ENCODE measurements around the gene SLC8B1.

SLC8B1 gene

GRCh38 chr12:113318900-113319628 is 15.8 kb downstream of the SLC8B1 start:
- no peak overlapping the region for H3K9ac ChIP-seq (ENCODE audit: low read depth, low read length)
- H3K36me3 ChIP-seq (ENCODE audit: insufficient read depth, low read length) = peaks cover 8% of the 10 kb centered on the region; the same call in 1 of the 2 replicates
- H3K4me1 ChIP-seq (ENCODE audit: insufficient read depth, low read length) = no peaks in the 10 kb centered on the region; the same call in 1 of the 2 replicates
- no peaks in the 10 kb centered on the region for H3K9me3 ChIP-seq (ENCODE audit: control insufficient read depth, insufficient read depth, low read length)

DNA sequence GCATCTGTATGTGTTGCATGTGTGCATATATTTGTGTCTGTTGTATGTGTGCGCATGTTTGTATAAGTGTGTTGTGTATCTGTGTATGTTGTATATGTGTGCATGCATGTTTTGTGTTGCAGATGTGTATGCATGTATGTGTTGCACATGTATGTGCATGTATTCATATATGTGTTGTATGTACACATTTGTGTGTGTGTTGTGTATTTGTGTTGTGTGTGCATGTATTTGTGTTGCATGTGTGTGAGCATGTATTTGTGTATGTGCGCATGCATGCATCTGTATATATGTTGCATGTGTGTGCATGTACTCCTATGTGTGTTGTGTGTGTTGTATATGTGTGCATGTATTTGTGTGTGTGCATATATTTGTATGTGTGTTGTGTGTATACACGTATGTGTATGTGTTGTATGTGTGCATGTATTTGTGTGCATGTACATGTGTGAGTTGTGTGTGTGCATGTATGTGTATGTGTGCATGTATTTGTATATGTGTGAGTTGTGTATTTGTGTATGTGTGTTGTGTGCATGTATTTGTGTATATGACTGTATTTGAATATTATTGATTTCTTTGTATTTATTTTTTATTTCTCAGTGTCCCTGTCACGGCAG is 16.8 kb downstream of the SLC8B1 start:
- H3K9ac ChIP-seq (ENCODE audit: low read depth, low read length) = no peak overlapping the region
- H3K36me3 ChIP-seq (ENCODE audit: insufficient read depth, low read length) = peaks cover 8% of the 10 kb centered on the region; the same call in 1 of the 2 replicates
- no peaks in the 10 kb centered on the region for H3K9me3 ChIP-seq (ENCODE audit: control insufficient read depth, insufficient read depth, low read length)
- H3K4me1 ChIP-seq (ENCODE audit: insufficient read depth, low read length) = no peaks in the 10 kb centered on the region; the same call in 1 of the 2 replicates

GRCh38 chr12:113317122-113317521 is 17.8 kb downstream of the SLC8B1 start:
- no peak overlapping the region for H3K9ac ChIP-seq (ENCODE audit: low read depth, low read length)
- peaks cover 8% of the 10 kb centered on the region; the same call in 1 of the 2 replicates for H3K36me3 ChIP-seq (ENCODE audit: insufficient read depth, low read length)
- H3K9me3 ChIP-seq (ENCODE audit: control insufficient read depth, insufficient read depth, low read length) = no peaks in the 10 kb centered on the region
- H3K4me1 ChIP-seq (ENCODE audit: insufficient read depth, low read length) = no peaks in the 10 kb centered on the region; the same call in 1 of the 2 replicates

GRCh38 chr12:113316155-113316554 is 18.8 kb downstream of the SLC8B1 start:
- Histone ChIP-seq H3K36me3 (ENCODE audit: insufficient read depth, low read length) (peaks cover 8% of the 10 kb centered on the region; the same call in 1 of the 2 replicates), H3K9me3 (ENCODE audit: control insufficient read depth, insufficient read depth, low read length) (no peaks in the 10 kb centered on the region), H3K9ac (ENCODE audit: low read depth, low read length) (no peak overlapping the region), H3K4me1 (ENCODE audit: insufficient read depth, low read length) (no peaks in the 10 kb centered on the region; the same call in 1 of the 2 replicates)

DNA sequence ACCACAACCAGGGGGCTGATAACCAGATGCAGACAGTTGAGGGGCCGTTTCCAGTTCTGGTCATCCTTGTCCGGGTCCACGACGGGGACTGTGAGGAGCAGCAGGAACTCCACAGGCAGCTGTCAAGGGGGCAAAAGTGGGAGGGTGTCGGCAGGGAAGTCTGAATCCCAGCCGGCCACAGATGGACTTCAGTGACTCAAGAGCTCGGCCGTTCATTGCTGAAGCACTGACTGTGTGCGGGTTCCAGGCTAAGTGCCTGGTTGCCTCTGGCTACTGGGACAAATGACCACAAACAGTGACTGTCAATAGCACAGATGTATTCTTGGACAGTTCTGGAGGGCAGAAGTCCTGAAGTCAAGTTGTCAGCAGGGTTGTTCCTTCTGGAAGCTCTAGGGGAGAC is 19.6 kb downstream of the SLC8B1 start:
- H3K36me3 ChIP-seq (ENCODE audit: insufficient read depth, low read length) = peaks cover 8% of the 10 kb centered on the region; the same call in 1 of the 2 replicates
- no peaks in the 10 kb centered on the region; the same call in 1 of the 2 replicates for H3K4me1 ChIP-seq (ENCODE audit: insufficient read depth, low read length)
- no peaks in the 10 kb centered on the region for H3K9me3 ChIP-seq (ENCODE audit: control insufficient read depth, insufficient read depth, low read length)
- no peak overlapping the region for H3K9ac ChIP-seq (ENCODE audit: low read depth, low read length)

GRCh38 chr12:113314121-113314529 is 20.8 kb downstream of the SLC8B1 start:
- no peaks in the 10 kb centered on the region for H3K9me3 ChIP-seq (ENCODE audit: control insufficient read depth, insufficient read depth, low read length)
- peaks cover 7% of the 10 kb centered on the region; the same call in 1 of the 2 replicates for H3K36me3 ChIP-seq (ENCODE audit: insufficient read depth, low read length)
- H3K4me1 ChIP-seq (ENCODE audit: insufficient read depth, low read length) = no peaks in the 10 kb centered on the region; the same call in 1 of the 2 replicates

DNA sequence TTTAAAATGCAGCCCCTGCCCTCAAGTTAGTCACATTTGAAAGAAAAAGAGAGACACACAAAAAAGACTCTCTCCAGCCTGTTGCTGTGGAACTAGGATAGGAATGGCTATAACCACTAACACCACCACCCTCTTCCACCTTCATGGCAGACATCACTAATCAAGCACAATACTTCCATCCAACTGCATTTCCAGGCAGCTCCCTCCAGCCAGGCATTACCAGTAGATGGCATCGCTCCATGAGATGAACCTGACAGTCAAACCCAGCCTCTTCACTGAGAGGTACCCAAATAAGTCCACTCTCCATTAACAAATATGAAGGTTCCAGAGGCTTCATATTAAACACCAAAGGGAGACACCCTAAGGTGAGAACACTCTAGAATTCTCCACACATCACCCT is 24.4 kb downstream of the SLC8B1 start:
- Histone ChIP-seq H3K36me3 (ENCODE audit: insufficient read depth, low read length) (no peaks in the 10 kb centered on the region), H3K9me3 (ENCODE audit: control insufficient read depth, insufficient read depth, low read length) (no peaks in the 10 kb centered on the region), H3K9ac (ENCODE audit: low read depth, low read length) (no peak overlapping the region), H3K4me1 (ENCODE audit: insufficient read depth, low read length) (no peaks in the 10 kb centered on the region; the same call in 1 of the 2 replicates)

More at GRCh38 chr12:113314121-113314529, 20.8 kb downstream of the SLC8B1 start:
- no peak overlapping the region for H3K9ac ChIP-seq (ENCODE audit: low read depth, low read length)

DNA sequence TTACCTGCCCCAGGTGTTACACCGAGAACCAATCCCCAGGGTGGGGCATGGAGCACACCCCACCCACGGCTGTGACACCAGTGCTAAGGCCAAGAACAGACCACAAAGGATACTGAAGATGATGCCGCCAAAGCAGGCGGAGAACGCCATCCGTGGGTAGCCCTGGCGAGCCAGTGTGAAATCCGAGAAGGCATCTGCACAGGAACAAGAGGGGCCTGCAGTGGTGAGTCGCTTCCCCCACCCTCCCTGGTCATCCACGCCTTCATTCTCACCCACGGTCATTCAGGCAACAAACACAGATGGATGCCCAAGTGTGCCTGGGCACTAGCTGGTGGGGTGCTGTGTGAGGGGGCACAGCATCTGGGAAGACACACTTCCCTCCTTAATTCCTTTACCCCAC is 28.5 kb downstream of the SLC8B1 start:
- no peak overlapping the region for H3K9ac ChIP-seq (ENCODE audit: low read depth, low read length)
- H3K9me3 ChIP-seq (ENCODE audit: control insufficient read depth, insufficient read depth, low read length) = no peaks in the 10 kb centered on the region
- H3K4me1 ChIP-seq (ENCODE audit: insufficient read depth, low read length) = peaks cover 6% of the 10 kb centered on the region; the same call in 1 of the 2 replicates
- H3K36me3 ChIP-seq (ENCODE audit: insufficient read depth, low read length) = no peaks in the 10 kb centered on the region

GRCh38 chr12:113305281-113305856 is 29.5 kb downstream of the SLC8B1 start:
- Histone ChIP-seq H3K9ac (ENCODE audit: low read depth, low read length) (no peak overlapping the region), H3K36me3 (ENCODE audit: insufficient read depth, low read length) (no peaks in the 10 kb centered on the region), H3K4me1 (ENCODE audit: insufficient read depth, low read length) (peaks cover 6% of the 10 kb centered on the region; the same call in 1 of the 2 replicates), H3K9me3 (ENCODE audit: control insufficient read depth, insufficient read depth, low read length) (no peaks in the 10 kb centered on the region)

DNA sequence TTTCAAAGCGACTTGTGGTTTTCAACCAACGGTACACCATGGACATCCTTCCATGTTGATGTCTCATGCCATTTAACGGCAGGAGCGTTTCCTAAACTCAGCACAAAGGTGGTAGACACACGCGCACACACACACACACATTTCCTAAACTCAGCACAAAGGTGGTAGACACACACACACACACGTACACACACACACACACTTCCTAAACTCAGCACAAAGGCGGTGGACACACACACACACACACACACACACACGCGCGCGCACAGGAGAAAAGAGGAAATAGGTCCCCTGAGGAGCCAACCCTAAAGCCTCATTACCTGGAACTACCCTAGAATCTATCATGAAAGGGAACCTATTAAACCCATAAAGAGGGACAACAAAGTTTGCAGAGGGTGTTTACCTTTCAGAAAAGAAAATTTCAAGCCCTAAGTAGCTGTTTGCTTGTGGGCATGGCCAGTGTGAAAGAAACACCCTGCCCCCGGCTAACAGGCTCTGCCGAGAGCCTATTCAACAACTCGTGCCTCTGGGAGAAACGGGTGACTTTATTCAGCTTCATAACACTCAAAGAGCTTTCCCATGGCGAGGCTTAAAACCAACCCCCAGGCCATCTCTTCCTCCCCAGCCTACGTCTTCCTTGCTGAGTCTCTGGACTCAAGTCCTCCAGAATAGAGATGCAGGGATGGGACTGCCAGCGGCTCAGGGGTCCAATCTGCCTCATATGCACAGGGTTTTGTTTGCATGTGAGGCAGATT is 31.8 kb downstream of the SLC8B1 start:
- H3K4me1 ChIP-seq (ENCODE audit: insufficient read depth, low read length) = peaks cover 12% of the 10 kb centered on the region
- no peaks in the 10 kb centered on the region for H3K36me3 ChIP-seq (ENCODE audit: insufficient read depth, low read length)
- H3K9me3 ChIP-seq (ENCODE audit: control insufficient read depth, insufficient read depth, low read length) = no peaks in the 10 kb centered on the region
- no peak overlapping the region for H3K9ac ChIP-seq (ENCODE audit: low read depth, low read length)

DNA sequence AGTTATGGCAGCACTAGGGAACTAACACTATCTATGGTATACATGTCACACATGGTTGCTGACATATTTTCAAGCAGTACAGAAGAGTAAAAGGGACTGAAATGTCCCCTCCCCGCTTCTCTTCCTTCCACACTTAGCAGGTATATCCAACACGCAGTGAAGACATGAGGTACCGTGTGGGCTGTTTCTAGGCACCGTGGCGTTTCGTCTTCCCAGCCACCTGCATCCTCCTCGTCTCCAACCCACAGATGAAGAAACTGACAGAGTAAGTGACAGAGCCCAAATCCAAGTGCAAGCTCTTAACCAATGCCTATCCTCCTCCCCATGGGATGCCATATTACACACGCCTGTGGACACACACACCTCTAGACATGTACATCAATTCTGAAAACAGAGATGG is 32.4 kb downstream of the SLC8B1 start:
- Histone ChIP-seq H3K9me3 (ENCODE audit: control insufficient read depth, insufficient read depth, low read length) (no peaks in the 10 kb centered on the region), H3K9ac (ENCODE audit: low read depth, low read length) (no peak overlapping the region), H3K4me1 (ENCODE audit: insufficient read depth, low read length) (peaks cover 12% of the 10 kb centered on the region), H3K36me3 (ENCODE audit: insufficient read depth, low read length) (no peaks in the 10 kb centered on the region)

GRCh38 chr12:113301811-113302210 is 33.1 kb downstream of the SLC8B1 start:
- no peaks in the 10 kb centered on the region for H3K36me3 ChIP-seq (ENCODE audit: insufficient read depth, low read length)
- H3K9ac ChIP-seq (ENCODE audit: low read depth, low read length) = no peak overlapping the region
- H3K4me1 ChIP-seq (ENCODE audit: insufficient read depth, low read length) = peaks cover 12% of the 10 kb centered on the region
- no peaks in the 10 kb centered on the region for H3K9me3 ChIP-seq (ENCODE audit: control insufficient read depth, insufficient read depth, low read length)

DNA sequence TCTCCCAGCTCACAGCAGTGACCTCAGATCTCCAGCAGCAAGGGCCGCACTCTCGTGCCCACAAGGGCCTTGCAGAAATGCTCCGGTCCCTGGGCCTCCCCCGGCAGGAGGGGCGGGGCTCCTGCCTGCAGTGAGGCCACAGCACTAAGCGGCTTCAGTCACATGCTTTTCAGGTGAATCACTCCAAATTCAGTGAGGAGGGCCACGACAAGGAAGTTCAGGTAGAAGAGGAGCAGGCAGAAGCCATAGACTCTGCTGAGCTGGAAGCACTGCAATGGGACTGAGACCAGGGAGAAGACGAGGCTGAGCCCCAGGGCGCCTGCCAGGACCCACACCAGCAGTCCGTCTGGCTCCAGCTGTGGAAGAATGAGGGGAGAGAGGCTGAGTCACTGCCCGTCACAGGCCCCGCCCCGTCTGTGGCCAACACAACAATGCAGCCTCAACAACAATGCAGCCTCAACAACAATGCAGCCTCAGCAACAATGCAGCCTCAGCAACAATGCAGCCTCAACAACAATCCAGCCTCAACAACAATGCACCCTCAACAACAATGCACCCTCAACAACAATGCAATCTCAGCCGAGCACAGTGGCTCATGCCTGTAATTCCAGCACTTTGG is 35.2 kb downstream of the SLC8B1 start:
- Histone ChIP-seq H3K9me3 (ENCODE audit: control insufficient read depth, insufficient read depth, low read length) (no peaks in the 10 kb centered on the region), H3K4me1 (ENCODE audit: insufficient read depth, low read length) (peaks cover 12% of the 10 kb centered on the region), H3K9ac (ENCODE audit: low read depth, low read length) (no peak overlapping the region), H3K36me3 (ENCODE audit: insufficient read depth, low read length) (peaks cover 3% of the 10 kb centered on the region; the same call in 1 of the 2 replicates)
